ENCODE data around the gene PTCH1. TPM values are rescaled to one million over a fixed set of nuclear protein-coding genes. Genes with fewer than 3 reads are reported as not detected.

PTCH1 gene
- total and polyA plus RNA-seq, 2 experiments from 2014 or later = 21.4 to 34.1 TPM

- no peak overlapping the region for H3K4me2 ChIP-seq
- no peaks in the 10 kb centered on the region for H3K79me2 ChIP-seq (replicated peaks; ENCODE audit: insufficient read depth)
- H3K27me3 ChIP-seq (ENCODE audit: insufficient read depth) = no peaks in the 10 kb centered on the region
- no peak for DNase-seq (ENCODE audit: low spot score)
- peaks cover 3% of the 10 kb centered on the region; the same call in 1 of the 2 replicates for H3K4me1 ChIP-seq (ENCODE audit: insufficient read depth)
- H3K36me3 ChIP-seq (ENCODE audit: insufficient read depth) = no peaks in the 10 kb centered on the region
- H3K4me3 ChIP-seq = no peak overlapping the region
- H3K27ac Mint-ChIP-seq = no peak overlapping the region
- H3K4me1 Mint-ChIP-seq = peaks cover 10% of the 10 kb centered on the region
- H3K27me3 Mint-ChIP-seq (ENCODE audit: insufficient read depth, low read depth, poor library complexity) = peaks cover 10% of the 10 kb centered on the region
- no peak overlapping the region for H2AFZ ChIP-seq
- peaks cover 13% of the 10 kb centered on the region for H3K9me2 ChIP-seq (ENCODE audit: insufficient read depth)
- H3K9me3 Mint-ChIP-seq = peaks cover 3% of the 10 kb centered on the region; the same call in 1 of the 3 replicates
- peaks cover 3% of the 10 kb centered on the region for H3K36me3 Mint-ChIP-seq (ENCODE audit: low read depth)
- no peaks in the 10 kb centered on the region for H3F3A ChIP-seq (replicated peaks; ENCODE audit: low read depth)
- TF ChIP-seq ZNF462 (CRISPR knock-in tag; IDR thresholded peaks at IDR 0.05) (no peak), ETS1 (IDR thresholded peaks at IDR 0.05) (no peak), CREB1 (CRISPR knock-in tag; IDR thresholded peaks at IDR 0.05; ENCODE audit: low read depth) (no peak), EZH2 (IDR thresholded peaks at IDR 0.05; ENCODE audit: low read depth, unreplicated experiment) (no peak), ZNF331 (CRISPR knock-in tag; IDR thresholded peaks at IDR 0.05; ENCODE audit: low read depth) (no peak), ZNF114 (CRISPR knock-in tag; IDR thresholded peaks at IDR 0.05) (no peak), STAT1 (IDR thresholded peaks at IDR 0.05; ENCODE audit: unreplicated experiment) (no peak), CTCF (conservative IDR thresholded peaks at IDR 0.05; ENCODE audit: low read depth in 2 of 2) (no peak), NANOG (IDR thresholded peaks at IDR 0.05; ENCODE audit: borderline replicate concordance) (no peak)
- ATAC-seq = no peak
- H3K4me3 Mint-ChIP-seq = no peak overlapping the region
- no peak overlapping the region for H3K27ac ChIP-seq (ENCODE audit: low read depth)
- H4K20me1 ChIP-seq (replicated peaks; ENCODE audit: insufficient read depth) = no peaks in the 10 kb centered on the region
Observed at GRCh38 chr9:95437559-95437958, 79.2 kb downstream of the PTCH1 start.

Data from GM23338 (cell line).